Anterior cingulate cortex (tissue), 58 donors: ENCODE data around the gene TNFRSF13B.
A peak's percentile ranks its signal among the peaks of the same experiment; 100 is the strongest.
"Not testable (repeated sequence)": the region's sequence is repeated elsewhere in the genome, so short reads cannot be mapped to it uniquely, and the experiment has no call there.

Source experiments
- DNase-seq, 58 donors: peaks; one replicate each; lab custom pipeline; 2025; lab: John Stamatoyannopoulos, UW

The TNFRSF13B gene

DNA sequence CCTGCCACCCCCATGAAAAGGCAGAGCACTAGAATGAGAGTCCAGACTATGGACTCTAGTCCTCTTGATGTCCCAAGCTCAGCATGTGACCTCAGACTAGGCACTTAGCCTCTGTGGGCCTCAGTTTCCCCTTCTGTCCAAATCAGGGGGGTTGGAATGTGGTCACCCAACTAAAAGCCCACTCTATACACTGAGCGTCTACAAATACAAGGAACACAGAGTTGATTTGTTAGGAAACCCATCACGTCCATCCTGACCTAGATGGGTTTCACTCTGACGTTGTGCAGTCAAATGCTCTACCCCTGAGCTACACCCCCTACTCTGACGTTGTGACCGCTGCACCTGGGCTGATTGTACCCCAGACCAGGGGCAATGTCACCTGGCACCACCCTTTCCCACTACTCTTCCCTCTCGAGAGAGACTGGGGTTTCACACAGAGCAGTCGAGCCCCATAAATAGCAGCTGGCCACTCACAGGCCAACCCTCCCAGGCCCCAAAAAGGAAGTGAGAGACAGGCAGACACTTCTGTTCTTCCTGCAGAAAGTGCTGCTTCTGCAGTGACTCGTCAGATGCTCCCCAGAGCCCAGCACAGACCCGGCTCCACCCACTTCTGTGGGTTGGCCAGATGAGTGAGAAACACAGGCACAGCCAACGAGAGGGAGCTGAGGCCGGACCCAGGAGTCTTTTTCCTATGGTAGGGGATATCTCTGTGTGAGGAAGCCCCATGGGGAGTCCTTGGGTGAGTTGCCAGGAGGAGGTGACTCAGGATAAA, 16.1 kb upstream of the TNFRSF13B start:
- DNase-seq = peak in 49 of 58 donors; percentile 4 to 82 (median 47)

DNA sequence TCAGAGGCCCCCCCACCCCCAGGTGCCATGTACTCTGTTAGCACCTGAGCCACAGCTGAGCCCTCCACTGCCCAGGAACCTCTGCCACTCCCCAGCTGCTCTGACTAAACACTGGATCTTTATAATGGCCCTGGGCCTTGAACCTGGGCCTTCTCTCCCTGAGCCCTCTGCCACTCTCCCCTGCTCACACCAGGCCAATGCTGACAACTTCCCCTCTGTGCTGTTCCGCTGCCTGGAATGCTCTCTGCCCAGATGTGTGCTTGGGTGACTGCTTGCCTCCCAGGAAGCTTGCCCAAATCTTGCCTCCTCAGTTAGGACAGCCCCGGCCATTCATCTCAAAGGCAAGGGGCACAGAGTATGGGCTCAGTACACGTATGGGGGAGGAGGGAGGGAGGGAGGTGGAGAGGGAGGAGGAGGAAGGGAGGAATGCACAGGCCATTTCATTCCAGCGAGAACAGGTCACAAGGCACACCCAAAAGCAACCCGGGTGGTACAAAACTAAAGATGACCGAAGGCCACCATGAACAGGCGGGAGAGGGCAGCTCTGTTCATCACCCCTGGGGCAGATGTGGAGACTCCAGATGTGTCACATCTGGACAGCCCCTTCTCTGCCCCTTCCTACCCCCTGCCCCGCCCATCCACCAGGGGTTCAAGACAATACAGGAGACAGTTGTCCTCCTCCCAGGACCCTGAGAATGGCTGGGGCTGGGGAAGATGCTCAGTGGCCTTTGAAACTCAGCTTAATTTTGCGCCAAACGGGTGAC, 15.3 kb upstream of the TNFRSF13B start:
- DNase-seq = no peak

DNA sequence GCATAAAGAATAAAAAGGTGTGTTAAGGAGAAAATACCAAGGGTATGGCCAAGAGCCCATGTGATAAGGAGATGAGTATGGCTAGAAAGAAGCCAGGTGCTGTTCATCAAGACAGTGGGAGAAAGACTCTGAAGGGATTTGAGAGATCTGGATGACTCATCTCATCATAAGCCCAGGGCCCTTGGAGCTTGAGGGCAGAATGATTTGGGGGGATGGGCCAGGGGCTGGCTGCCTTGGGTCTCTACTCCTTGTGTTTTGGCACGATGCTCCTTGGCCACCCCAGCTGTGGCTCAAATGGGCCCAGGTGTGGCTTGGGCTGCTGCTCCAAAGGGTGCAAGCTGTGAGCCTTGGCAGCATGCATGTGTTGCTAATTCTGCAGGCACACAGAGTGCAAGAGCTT, 14.5 kb upstream of the TNFRSF13B start:
- no peak for DNase-seq

DNA sequence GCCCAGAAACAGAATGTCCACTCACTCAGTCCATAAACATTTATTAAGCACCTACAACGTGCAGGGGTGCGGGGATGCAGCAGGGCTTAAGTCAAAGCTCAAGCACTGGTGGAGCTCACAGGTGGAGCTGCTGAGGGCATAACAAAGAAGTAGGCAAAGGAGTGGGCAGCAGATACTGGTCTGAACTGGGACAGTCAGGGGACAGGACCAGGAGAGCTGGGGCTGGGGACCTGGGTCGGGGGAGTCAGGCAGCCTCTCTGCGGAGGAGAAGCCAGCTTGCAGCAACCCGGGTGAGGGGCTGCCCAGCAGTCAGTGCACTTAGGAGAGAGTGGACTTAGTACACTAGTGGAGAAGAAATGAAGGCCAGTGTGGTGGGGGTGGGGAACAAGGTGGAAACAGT, 10.0 kb upstream of the TNFRSF13B start:
- no peak for DNase-seq

DNA sequence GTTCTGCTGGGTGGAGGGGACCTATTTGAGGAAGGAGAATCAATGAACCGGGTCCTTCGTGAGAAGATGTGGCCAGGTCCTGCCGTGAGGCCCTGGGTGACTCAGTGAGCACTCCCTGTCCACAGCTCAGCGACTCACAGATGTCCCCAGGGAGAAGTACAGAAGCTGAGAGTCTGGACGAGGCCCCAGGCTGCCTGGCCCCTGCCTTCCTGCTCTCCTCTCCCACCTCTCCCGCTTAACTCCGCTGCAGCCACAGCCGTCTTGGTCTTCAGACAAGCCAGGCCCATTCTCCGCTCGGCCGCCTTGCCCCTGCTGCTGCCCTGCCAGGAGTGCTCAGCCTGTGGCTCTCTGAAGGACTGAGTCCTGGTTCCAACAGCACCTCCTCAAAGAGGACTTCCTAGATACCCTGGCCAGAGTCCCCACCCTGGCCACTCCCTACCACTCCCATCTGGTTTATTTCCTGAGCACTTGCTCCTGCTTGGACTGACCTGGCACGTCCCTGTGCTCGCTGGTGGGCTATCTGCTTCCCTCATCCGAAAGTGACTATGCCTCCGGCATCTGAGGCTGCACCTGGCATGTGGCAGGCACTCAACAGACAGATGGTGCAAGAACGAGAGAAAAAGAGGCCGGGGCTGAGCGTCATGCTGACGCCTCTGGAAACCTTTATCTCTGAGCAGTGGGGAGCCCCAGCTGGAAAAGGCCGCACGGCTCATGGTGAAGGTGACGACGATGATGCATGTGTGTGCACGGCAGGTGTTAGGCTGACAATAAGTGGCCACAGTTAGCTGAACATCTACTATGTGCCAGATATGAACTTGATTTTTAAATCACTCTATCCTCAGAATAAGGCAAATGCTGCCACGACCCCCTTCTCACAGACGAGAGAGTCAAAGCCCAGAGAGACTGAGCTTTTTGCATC, 9.2 kb upstream of the TNFRSF13B start:
- DNase-seq = no peak

DNA sequence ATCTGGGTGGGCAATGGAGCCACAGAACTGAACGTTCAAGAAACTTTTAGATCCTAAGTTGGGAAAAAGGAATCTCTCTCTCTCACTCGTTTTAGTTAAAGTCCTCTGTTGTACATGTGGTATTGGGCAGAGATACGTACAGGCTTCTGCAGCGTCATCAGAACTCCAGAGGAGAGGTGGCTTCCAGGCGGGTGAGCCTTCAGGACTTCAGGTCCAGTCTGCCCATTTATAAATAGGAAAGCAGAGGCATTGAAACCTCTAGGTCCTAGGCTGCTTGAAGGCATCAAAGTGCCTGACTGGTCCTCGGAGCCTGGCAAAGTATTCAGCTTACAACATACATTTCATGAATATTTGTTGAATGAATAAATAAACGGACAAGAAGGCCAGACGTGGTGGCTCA, 8.1 kb upstream of the TNFRSF13B start:
- DNase-seq = no peak

DNA sequence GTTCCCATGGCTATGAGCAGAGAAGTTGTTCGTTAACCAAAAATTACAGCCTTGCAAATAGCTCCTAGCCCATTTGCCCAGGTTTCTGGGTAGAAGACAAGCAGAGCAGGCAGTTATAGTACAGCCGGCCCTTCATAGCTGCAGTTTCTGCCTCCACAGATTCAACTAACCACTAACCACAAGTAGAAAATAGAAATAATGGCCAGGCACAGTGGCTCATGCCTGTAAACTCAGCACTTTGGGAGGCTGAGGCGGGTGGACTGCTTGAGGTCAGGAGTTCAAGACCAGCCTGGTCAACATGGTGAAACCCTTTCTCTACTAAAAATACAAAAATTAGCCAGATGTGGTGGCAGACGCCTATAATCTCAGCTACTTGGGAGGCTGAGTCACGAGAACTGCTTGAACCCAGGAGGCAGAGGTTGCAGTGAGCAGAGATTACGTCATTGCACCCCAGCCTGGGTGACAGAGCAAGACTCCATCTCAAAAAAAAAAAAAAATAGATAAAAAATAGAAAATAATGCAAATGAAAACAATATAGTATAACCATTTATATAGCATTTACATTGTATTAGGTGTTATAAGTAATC, 7.4 kb upstream of the TNFRSF13B start:
- DNase-seq = not testable (repeated sequence)

GRCh38 chr17:16977932-16978331, 6.0 kb upstream of the TNFRSF13B start:
- DNase-seq = no peak

DNA sequence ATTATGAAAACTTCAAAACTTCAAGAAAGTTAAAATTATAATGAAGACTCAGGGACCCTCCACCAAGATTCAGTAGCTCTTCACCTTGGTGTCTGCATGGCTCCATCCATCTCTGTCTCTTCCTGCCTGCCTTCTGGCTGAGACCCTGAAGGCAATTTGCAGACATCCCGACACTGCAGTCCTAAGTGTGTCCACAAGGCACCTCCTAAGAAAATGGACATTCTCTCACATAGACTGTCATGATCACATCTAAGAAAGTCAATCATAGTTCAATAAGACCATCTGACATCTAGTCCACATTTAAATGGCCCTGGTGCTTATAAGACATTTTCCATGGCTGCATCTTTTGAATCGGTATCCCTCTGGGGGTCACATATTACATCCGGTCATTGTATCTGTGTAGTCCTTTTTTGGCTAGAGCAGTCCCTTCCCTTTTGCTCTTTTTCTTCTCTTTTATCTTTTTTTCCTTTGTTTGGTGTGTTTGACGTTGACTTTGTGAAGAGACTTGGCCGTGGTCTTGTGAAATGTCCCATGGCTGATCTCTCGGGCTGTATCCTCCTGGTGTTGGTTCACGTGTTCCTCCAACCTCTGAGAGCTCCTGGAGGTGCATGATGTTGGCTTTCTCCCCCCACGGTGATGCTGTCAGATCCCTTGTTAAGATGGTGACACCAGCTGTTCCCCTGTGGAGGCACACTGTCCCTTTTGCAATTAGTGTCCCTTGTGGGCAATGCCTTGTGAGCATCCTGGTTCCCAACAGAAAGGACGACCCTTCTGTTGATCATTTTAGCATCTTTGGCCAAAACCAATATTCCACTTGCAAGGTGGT, 5.0 kb upstream of the TNFRSF13B start:
- no peak for DNase-seq

DNA sequence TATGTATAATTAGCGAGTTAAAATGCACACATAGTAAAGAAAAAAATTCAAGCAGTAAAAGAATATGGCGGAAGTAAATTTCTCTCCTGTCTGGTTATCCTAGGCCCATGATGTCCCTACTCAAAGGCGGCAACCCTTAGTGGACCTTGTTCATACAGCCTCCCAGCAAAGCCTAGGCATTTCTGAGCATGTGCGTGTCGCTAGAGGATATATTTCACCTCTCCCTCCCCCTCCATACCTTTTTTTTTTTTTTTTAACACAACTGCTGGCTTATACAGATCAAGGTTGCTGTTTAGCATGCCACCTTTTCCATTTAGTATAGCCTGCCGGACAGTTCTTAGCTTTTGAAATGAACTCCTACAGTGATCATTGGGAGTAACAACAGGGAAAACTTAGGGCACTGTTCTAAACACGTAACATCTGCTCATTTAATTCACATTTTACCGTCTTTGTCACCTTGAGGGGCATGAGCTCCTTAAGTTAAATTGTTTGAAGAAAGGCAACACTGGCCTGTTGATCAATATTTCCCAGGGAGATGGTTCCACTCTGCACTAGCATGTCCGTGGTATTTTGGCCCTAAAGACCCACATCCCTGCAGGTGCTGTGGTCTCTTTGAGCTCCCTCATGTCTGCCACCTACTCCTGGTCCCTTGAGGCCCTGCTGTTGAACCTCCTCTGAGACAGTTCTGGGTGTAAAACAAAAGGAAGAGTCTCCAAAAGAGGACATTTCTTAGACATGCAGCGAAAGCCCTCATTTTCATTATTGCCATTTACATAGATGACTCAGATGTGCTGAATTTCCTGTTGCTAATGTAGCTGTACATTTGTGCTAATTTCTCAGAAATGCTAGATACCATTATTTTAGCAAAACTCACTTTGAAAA, 4.1 kb upstream of the TNFRSF13B start:
- DNase-seq = no peak

- no peak for DNase-seq
Observed at GRCh38 chr17:16975277-16975651, 3.3 kb upstream of the TNFRSF13B start.

GRCh38 chr17:16974569-16975276, 2.8 kb upstream of the TNFRSF13B start:
- no peak for DNase-seq

DNA sequence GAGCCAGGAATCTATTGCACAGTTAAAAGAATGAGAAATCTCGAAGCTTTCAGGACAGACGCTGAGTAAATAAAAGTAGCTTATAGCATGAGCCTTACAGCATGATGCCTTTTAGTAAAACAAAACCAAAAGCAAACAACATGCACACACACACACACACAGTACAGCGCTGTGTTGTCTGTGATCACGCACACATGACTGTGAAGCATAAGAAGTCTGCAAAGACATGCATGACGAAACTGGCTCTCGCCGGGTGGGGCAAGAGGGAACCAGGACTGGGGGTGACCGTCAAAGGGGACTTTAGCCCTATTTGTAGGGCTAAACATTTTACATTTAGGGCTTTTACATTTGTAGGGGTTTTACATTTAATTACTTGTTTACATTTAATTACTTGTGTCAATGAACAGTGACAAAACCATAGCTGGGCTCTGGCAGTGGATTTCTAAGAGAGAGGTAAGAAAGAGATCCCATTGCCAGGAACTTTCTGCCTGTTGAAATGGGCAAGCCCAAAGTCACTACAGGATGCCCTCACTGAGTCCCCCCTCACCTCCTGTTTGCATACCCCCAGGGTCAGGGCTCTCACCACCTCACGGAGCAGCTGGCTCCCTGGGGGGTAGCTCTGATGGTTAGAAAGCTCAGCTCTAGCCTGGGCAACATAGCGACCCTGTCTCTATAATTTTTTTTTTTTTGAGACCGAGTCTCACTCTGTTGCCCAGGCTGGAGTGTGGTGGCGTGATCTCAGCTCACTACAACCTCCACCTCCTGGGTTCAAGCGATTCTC, 2.0 kb upstream of the TNFRSF13B start:
- DNase-seq = no peak

DNA sequence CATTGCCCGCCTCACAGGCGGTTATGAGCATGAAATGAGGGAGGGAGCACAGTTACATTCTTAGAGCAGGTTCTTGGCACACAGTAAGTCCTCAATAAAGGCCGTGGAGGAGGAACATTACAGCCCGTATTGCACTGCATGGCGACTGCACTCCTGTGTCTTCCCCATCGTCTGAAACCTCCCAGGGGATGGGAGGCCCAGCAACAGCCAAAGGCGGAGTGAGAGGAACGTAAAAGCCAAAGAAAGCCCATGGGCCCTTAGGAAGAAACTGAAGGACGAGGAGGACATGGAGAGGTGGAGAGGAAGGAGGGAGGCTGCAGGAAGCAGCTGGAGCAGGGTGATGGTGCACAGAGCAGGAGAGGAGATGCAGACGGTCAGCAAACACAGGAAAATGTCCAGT, 1.1 kb upstream of the TNFRSF13B start:
- not testable (repeated sequence) for DNase-seq

- no peak for DNase-seq
Observed at GRCh38 chr17:16972346-16972745, 428 bp upstream of the TNFRSF13B start.

DNA sequence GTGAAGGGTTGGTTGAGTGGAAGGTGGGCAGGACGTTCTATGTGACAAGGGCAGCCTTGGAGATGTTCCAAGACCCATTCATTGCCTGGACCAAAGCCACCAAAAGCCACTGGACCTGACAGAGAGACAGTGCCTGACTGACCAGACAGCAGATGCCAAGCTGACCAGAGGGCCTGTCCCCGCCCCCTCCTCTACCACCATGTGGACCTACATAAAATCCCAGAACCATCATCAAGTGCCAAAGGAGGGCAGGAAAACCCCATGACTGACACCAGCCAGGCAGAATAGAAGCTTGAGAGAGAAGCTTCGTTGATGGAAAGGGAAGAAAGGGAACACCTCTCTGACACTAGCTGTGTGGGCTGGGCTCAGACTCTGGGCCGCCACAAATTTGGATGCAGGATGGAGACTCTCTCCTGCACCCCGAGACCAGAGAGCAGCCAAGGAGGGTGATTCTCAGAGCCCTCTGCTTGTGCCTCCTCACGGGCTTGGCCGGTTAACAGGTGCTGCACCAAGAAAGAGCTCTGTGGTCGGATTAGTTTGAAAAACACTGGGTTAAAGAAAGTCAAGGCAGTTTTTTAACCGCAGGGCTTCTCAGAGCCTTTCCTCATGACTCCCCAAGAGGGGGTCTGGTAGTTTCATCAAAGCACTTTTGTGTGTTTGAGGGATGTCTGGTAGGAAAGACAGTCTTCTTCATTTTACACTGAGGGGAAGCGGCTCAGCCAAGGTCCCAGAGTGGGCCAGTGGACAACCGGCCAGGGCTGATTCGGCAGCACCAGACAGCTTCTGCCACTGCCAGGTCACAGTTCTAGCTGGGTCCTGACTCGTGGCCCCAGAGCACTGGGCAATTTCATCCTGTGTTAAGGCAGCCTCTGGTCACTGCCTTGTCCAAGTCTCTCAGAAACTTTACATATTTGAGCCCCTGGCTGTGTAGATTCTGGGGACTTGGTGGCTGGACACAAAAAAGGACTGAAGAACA, 1.7 kb downstream of the TNFRSF13B start:
- no peak for DNase-seq
